Measurements from ENCODE around the gene PLPP1.

PLPP1 gene

DNA sequence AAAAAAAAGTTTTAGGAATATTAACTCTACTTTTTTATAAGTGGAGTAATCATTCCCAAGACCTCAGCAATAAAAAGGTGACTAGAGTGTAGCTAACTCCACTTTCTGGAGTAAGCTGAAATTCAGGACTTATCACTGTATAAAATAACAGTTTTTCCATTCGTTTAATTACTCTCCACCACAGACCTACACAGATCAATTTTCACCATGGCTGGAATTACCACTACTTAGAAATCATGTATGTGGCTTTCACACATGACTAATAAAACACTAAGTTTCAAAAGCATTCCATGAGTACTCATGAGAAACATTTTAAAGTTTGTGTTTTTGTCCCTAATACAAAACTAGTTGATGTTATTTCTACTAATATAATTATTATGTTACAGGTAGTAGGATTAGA, 9.9 kb downstream of the PLPP1 start:
- Histone ChIP-seq H3K36me3 (no peaks in the 10 kb centered on the region), H3K27me3 (peaks cover 9% of the 10 kb centered on the region), H3K4me1 (ENCODE audit: control insufficient read depth in 1 of 2, insufficient read depth in 1 of 2, low read depth in 1 of 2, low read length in 1 of 2) (no peaks in the 10 kb centered on the region), H3K27ac (no peak overlapping the region), H3K9me3 (no peaks in the 10 kb centered on the region), H3K4me3 (ENCODE audit: low read depth in 1 of 2, low read length in 1 of 2) (no peak overlapping the region)
- TF ChIP-seq CTCF (IDR thresholded peaks at IDR 0.05) = no peak

DNA sequence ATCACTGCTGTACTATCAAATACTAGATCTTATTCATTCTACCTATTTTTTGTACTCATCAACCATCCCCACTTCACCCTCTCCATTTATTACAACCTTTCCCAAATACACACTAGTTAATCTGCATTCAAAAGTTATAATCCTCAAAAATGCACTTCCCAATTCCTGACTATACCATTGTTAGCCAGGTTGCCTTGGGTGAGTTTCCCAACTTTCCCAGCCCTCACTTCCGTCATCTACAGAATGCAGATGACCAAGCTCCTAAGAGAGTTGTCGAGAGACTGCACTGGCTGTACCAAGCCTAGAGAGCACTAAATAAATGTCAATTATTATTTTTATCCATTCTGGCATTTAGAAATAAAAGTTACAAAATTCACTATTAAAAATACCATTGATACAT, 11.5 kb downstream of the PLPP1 start:
- H3K27ac ChIP-seq = no peak overlapping the region
- peaks cover 4% of the 10 kb centered on the region for H3K27me3 ChIP-seq
- no peaks in the 10 kb centered on the region for H3K4me1 ChIP-seq (ENCODE audit: control insufficient read depth in 1 of 2, insufficient read depth in 1 of 2, low read depth in 1 of 2, low read length in 1 of 2)
- no peaks in the 10 kb centered on the region for H3K36me3 ChIP-seq
- H3K4me3 ChIP-seq (ENCODE audit: low read depth in 1 of 2, low read length in 1 of 2) = no peak overlapping the region
- no peaks in the 10 kb centered on the region for H3K9me3 ChIP-seq
- no peak for TF ChIP-seq CTCF (IDR thresholded peaks at IDR 0.05)

GRCh38 chr5:55521881-55522280, 12.9 kb downstream of the PLPP1 start:
- no peaks in the 10 kb centered on the region for H3K4me1 ChIP-seq (ENCODE audit: control insufficient read depth in 1 of 2, insufficient read depth in 1 of 2, low read depth in 1 of 2, low read length in 1 of 2)
- H3K9me3 ChIP-seq = no peaks in the 10 kb centered on the region
- no peaks in the 10 kb centered on the region for H3K36me3 ChIP-seq
- no peak for TF ChIP-seq CTCF (IDR thresholded peaks at IDR 0.05)
- H3K27ac ChIP-seq = no peak overlapping the region
- peaks cover 4% of the 10 kb centered on the region for H3K27me3 ChIP-seq
- no peak overlapping the region for H3K4me3 ChIP-seq (ENCODE audit: low read depth in 1 of 2, low read length in 1 of 2)

GRCh38 chr5:55520117-55520839, 14.5 kb downstream of the PLPP1 start:
- H3K9me3 ChIP-seq = no peaks in the 10 kb centered on the region
- H3K36me3 ChIP-seq = no peaks in the 10 kb centered on the region
- no peak overlapping the region for H3K27ac ChIP-seq
- no peak for TF ChIP-seq CTCF (IDR thresholded peaks at IDR 0.05)
- H3K4me3 ChIP-seq (ENCODE audit: low read depth in 1 of 2, low read length in 1 of 2) = no peak overlapping the region
- peaks cover 1% of the 10 kb centered on the region for H3K27me3 ChIP-seq
- H3K4me1 ChIP-seq (ENCODE audit: control insufficient read depth in 1 of 2, insufficient read depth in 1 of 2, low read depth in 1 of 2, low read length in 1 of 2) = no peaks in the 10 kb centered on the region

DNA sequence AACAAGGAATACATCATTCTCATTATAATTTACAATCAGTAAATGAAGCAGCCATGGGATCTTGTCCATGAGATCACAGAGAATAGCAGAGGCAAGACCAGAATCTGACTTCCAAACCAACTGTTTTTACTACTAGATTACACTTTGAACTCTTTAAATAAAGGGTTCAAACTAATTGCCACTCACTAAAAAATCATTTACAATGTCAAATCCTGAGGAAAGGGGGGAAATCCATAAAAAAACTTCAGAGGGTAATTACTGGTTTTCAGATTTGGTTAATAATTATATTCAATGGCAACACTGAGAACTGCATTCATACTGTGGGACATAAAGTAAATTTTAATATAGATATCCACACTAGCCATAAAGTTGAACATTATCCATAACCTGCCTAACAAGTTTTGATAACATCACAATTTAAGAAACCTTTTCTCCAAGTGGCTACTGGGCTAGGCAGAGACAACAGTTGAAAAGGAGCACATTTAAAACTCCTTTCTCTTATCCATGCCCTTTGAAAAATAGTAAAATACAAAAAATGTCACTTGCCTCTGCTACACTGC, 15.9 kb downstream of the PLPP1 start:
- Histone ChIP-seq H3K9me3 (no peaks in the 10 kb centered on the region), H3K27ac (no peak overlapping the region), H3K4me1 (ENCODE audit: control insufficient read depth in 1 of 2, insufficient read depth in 1 of 2, low read depth in 1 of 2, low read length in 1 of 2) (no peaks in the 10 kb centered on the region), H3K4me3 (ENCODE audit: low read depth in 1 of 2, low read length in 1 of 2) (no peak overlapping the region), H3K27me3 (no peaks in the 10 kb centered on the region), H3K36me3 (no peaks in the 10 kb centered on the region)
- no peak for TF ChIP-seq CTCF (IDR thresholded peaks at IDR 0.05)
